Cardiac fibroblast (primary cell): ENCODE results near the gene ST6GALNAC5.

Source experiments
- DNase-seq, 2 donors: peaks; one replicate each; pipeline versions ENCODE4 v3.0.0 to v3.0.0-alpha.2; 2010; ENCODE audit warnings: low read depth in 2 of 2
- H3K4me3 ChIP-seq, 2 donors: replicated peaks in 1 of 2; 1 replicate in 1 of 2; 2 replicates in 1 of 2; pipeline ENCODE4 v1.5.1; 2011; ENCODE audit warnings: low read depth in 2 of 2, low read length in 2 of 2, mild to moderate bottlenecking in 2 of 2, moderate library complexity in 1 of 2
- TF ChIP-seq, protein P1 (sequence below): IDR thresholded peaks from one replicate; pipeline ENCODE4 v1.5.1; 2011; ENCODE audit warnings: low read depth, mild to moderate bottlenecking, low read length, inconsistent platforms

The ST6GALNAC5 gene

DNA sequence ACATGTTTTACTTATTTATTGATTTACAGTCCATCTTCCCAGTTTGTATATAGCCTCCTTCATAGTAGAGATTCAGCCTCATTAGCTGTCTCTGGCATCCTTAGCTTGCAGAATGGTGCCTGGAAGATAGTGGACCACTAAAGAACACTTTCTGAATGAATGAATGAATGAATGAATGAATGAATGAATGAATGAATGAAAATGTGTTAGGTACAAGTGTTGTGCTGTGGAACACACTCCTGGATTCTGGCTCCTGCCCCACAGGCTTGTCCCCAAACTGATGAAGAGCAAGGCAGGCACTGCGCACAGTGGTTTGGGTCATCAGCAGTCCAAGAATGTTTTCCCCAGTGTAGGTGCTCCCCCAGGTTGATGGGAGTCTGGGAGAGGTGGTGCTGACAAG, 159.4 kb downstream of the ST6GALNAC5 start:
- no peak overlapping the region for H3K4me3 ChIP-seq
- TF ChIP-seq, protein P1, sequence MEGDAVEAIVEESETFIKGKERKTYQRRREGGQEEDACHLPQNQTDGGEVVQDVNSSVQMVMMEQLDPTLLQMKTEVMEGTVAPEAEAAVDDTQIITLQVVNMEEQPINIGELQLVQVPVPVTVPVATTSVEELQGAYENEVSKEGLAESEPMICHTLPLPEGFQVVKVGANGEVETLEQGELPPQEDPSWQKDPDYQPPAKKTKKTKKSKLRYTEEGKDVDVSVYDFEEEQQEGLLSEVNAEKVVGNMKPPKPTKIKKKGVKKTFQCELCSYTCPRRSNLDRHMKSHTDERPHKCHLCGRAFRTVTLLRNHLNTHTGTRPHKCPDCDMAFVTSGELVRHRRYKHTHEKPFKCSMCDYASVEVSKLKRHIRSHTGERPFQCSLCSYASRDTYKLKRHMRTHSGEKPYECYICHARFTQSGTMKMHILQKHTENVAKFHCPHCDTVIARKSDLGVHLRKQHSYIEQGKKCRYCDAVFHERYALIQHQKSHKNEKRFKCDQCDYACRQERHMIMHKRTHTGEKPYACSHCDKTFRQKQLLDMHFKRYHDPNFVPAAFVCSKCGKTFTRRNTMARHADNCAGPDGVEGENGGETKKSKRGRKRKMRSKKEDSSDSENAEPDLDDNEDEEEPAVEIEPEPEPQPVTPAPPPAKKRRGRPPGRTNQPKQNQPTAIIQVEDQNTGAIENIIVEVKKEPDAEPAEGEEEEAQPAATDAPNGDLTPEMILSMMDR = no peak
- no peak for DNase-seq

DNA sequence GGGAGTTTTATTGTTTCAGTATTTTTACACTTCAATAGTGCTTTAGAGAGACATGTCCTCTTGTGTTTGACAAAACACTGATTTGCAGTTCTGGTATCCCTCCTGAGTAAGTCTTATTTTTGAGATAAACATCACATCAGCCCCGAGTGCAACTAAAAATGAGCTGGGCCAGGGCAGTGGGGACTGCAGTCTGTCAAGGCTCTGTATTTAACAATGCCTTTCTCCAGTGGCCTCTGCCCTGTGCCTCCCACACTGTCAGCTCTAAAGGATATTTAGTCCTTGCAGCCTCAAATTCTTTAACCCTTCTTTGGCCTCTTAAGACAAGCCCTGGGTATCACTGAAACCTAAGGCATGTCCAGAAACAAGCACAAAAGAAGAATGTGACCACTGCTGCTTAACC, 160.6 kb downstream of the ST6GALNAC5 start:
- no peak for DNase-seq
- TF ChIP-seq, protein P1 = no peak
- H3K4me3 ChIP-seq = no peak overlapping the region

GRCh38 chr1:77030401-77031105, 163.3 kb downstream of the ST6GALNAC5 start:
- TF ChIP-seq, protein P1 = no peak
- DNase-seq = no peak
- no peak overlapping the region for H3K4me3 ChIP-seq

DNA sequence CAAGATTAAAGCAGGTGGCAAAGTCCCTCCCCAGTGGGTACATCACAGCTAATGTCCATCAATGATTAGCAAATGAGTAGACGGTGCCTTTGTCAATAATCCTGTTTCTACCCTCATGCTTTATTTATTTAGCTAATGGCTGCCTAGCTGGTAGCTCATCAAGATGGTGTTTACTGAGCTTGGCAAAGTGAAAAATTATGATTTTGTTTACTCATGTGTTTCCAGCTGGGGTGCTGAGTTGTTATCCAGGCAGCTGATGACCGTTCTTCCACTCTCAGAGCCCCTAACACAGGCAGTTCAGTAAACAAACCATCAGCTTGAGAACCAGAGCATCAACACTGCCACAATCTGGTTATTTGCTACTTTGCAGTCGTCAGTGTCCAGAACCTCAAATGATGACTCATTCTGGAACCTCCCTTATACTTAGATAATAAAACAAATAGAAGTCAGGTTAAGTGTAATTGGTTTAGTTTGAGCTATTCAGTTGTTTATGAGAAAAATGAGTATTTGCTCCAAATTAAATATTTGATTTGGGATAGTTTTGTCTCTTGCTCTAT, 163.9 kb downstream of the ST6GALNAC5 start:
- H3K4me3 ChIP-seq = no peak overlapping the region
- DNase-seq = peak; percentile 18 to 68
- TF ChIP-seq, protein P1 = peak; percentile 12

- peak; percentile 34 to 73 for DNase-seq
- H3K4me3 ChIP-seq = no peak overlapping the region
- TF ChIP-seq, protein P1 = no peak
Observed at GRCh38 chr1:77036560-77036959, 169.3 kb downstream of the ST6GALNAC5 start.

DNA sequence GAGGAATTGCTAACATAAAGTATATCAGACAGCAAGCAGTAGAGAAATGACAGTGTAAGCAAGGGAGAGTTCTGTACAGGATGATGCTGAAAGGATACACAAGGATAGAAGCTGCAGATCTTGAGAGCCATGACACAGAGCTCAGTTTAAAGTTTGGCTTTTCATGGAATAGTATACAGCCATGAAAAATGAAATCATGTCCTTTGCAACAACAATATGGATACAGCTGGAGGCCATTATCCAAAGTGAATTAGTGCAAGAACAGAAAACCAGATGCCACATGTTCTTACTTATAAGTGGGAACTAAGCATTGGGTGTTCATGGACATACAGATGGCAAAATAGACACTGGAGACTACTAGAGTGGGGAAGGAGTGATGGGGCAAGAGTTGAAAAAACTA, 169.8 kb downstream of the ST6GALNAC5 start:
- no peak for DNase-seq
- TF ChIP-seq, protein P1 = no peak
- H3K4me3 ChIP-seq = no peak overlapping the region
